Activated gamma-delta T cell treated with Interleukin-2 at 50 U/mL for 16 hours (primary cell): ENCODE results near the gene TRIP11.

Source experiments
- DNase-seq: peaks from one replicate; pipeline ENCODE4 v3.0.0-alpha.2; 2020

Gene TRIP11

GRCh38 chr14:92009604-92010003 is 30.3 kb downstream of the TRIP11 start:
- no peak for DNase-seq

GRCh38 chr14:92005019-92005418 is 34.8 kb downstream of the TRIP11 start:
- no peak for DNase-seq

GRCh38 chr14:92004062-92004461 is 35.8 kb downstream of the TRIP11 start:
- DNase-seq, result no peak

- no peak for DNase-seq
Measured at GRCh38 chr14:91998667-91999570, 40.9 kb downstream of the TRIP11 start.

GRCh38 chr14:91997492-91997891 is 42.4 kb downstream of the TRIP11 start:
- DNase-seq, result no peak

- DNase-seq, result no peak
Measured at GRCh38 chr14:91996948-91997371, 42.9 kb downstream of the TRIP11 start.

- DNase-seq, result no peak
Measured at GRCh38 chr14:91987192-91987591, 52.7 kb downstream of the TRIP11 start.

GRCh38 chr14:91985521-91986255 is 54.2 kb downstream of the TRIP11 start:
- no peak for DNase-seq

- DNase-seq, result no peak
Measured at GRCh38 chr14:91985008-91985407, 54.9 kb downstream of the TRIP11 start.

GRCh38 chr14:91983588-91983987 is 56.3 kb downstream of the TRIP11 start:
- DNase-seq, result no peak

- DNase-seq, result no peak
Measured at GRCh38 chr14:91980157-91980556, 59.7 kb downstream of the TRIP11 start.

GRCh38 chr14:91977884-91978283 is 62.0 kb downstream of the TRIP11 start:
- DNase-seq, result no peak

- DNase-seq, result no peak
Measured at GRCh38 chr14:91975763-91976162, 64.1 kb downstream of the TRIP11 start.

- no peak for DNase-seq
Measured at GRCh38 chr14:91971188-91971778, 68.6 kb downstream of the TRIP11 start.

- peak; percentile 22 for DNase-seq
Measured at GRCh38 chr14:91968280-91968679, 71.6 kb downstream of the TRIP11 start.

GRCh38 chr14:91964724-91965123 is 75.1 kb downstream of the TRIP11 start:
- no peak for DNase-seq

- no peak for DNase-seq
Measured at GRCh38 chr14:91964011-91964410, 75.8 kb downstream of the TRIP11 start.

- no peak for DNase-seq
Measured at GRCh38 chr14:91963465-91963864, 76.4 kb downstream of the TRIP11 start.

- DNase-seq, result no peak
Measured at GRCh38 chr14:91961297-91962220, 78.3 kb downstream of the TRIP11 start.

GRCh38 chr14:91957876-91958313 is 82.0 kb downstream of the TRIP11 start:
- DNase-seq, result no peak

- DNase-seq, result no peak
Measured at GRCh38 chr14:91956616-91957015, 83.2 kb downstream of the TRIP11 start.

GRCh38 chr14:91955168-91955567 is 84.7 kb downstream of the TRIP11 start:
- no peak for DNase-seq
